Activated CD4-positive, alpha-beta T cell treated with anti-CD3 and anti-CD28 coated beads for 36 hours (primary cell): ENCODE results near the gene RAB11FIP4. TPM values are rescaled to one million over a fixed set of nuclear protein-coding genes. Genes with fewer than 3 reads are reported as not detected.

Experiments used
- ATAC-seq: fragments of 200-7000 bp; cut with Tn5 transposase; one replicate; pipeline ENCODE4 v1.10.0; 2021; ENCODE audit warnings: mild to moderate bottlenecking, moderate library complexity
- CTCF ChIA-PET: fragments of 350-600 bp; sonication (Branson Sonifier 250); formaldehyde crosslinking; loops from one replicate; lab custom pipeline; 2021; ENCODE audit warnings: antibody characterized with exemption; lab: Charles Lee
- POLR2A ChIA-PET: fragments of 350-600 bp; sonication (Branson Sonifier 250); formaldehyde crosslinking; loops from one replicate; lab custom pipeline; 2021; ENCODE audit warnings: antibody characterized with exemption, inconsistent platforms; lab: Charles Lee
- DNase-seq: peaks from one replicate; pipeline ENCODE4 v3.0.0-alpha.2; 2020
- H3K27ac Mint-ChIP-seq: one replicate; pipeline ENCODE4 v1.8.0; 2021; ENCODE audit warnings: mixed read lengths
- H3K27me3 Mint-ChIP-seq: one replicate; pipeline ENCODE4 v1.8.0; 2021; ENCODE audit warnings: mixed read lengths
- H3K36me3 Mint-ChIP-seq: one replicate; pipeline ENCODE4 v1.8.0; 2021; ENCODE audit warnings: low read depth, mixed read lengths
- H3K4me1 Mint-ChIP-seq: one replicate; pipeline ENCODE4 v1.8.0; 2021; ENCODE audit warnings: mixed read lengths
- H3K4me3 Mint-ChIP-seq: one replicate; pipeline ENCODE4 v1.8.0; 2021; ENCODE audit warnings: mild to moderate bottlenecking, moderate library complexity, mixed read lengths
- H3K9me3 Mint-ChIP-seq: one replicate; pipeline ENCODE4 v1.8.0; 2021; ENCODE audit warnings: low read depth, mixed read lengths
- intact Hi-C, 2 experiments: fragments of 100-400 bp; cut with DNase I in 1 of 2; cut with micrococcal nuclease in 1 of 2; formaldehyde crosslinking; loops; one replicate each; pipeline versions ENCODE4 v1.14.2 to v1.15.1; 2022 to 2024; cut with DNase I, micrococcal nuclease
- total RNA-seq, 2 experiments: library from RNA; stranded (reverse); gene quantifications; one replicate each; pipeline ENCODE4 v1.2.3, GENCODE V29; 2021

RAB11FIP4 gene
- total RNA-seq, 2 experiments from 2014 or later: 30.3 to 41.4 TPM

- Mint-ChIP-seq H3K27me3 (no peaks in the 10 kb centered on the region), H3K9me3 (no peaks in the 10 kb centered on the region), H3K27ac (no peak overlapping the region), H3K4me1 (no peaks in the 10 kb centered on the region), H3K4me3 (no peak overlapping the region), H3K36me3 (no peaks in the 10 kb centered on the region)
- ChIA-PET POLR2A (no interaction called here), CTCF (interaction anchor here (0.6 kb wide), 1 partner anchor 479 kb away, joined by 3 read pairs; no protein-coding TSS in a partner anchor)
- DNase-seq (no peak), ATAC-seq (no peak)
- intact Hi-C loops: no loop called here
These were observed 61.2 kb downstream of the RAB11FIP4 start for GRCh38 chr17:31452561-31453110.

- ChIA-PET POLR2A (no interaction called here), CTCF (no interaction called here)
- H3K4me3 Mint-ChIP-seq: no peak overlapping the region
- intact Hi-C loops: no loop called here
- no peak overlapping the region for H3K27ac Mint-ChIP-seq
- H3K4me1 Mint-ChIP-seq: no peaks in the 10 kb centered on the region
- H3K27me3 Mint-ChIP-seq: no peaks in the 10 kb centered on the region
- no peak for DNase-seq
- H3K36me3 Mint-ChIP-seq: no peaks in the 10 kb centered on the region
- H3K9me3 Mint-ChIP-seq: no peaks in the 10 kb centered on the region
- no peak for ATAC-seq
These were observed 62.4 kb downstream of the RAB11FIP4 start for GRCh38 chr17:31453896-31454295.

- H3K4me1 Mint-ChIP-seq: no peaks in the 10 kb centered on the region
- no peaks in the 10 kb centered on the region for H3K9me3 Mint-ChIP-seq
- CTCF ChIA-PET: interaction anchor here (0.6 to 1.3 kb wide), 2 partner anchors 8 to 20 kb away, joined by 3 to 4 read pairs; no protein-coding TSS in a partner anchor
- H3K27me3 Mint-ChIP-seq: no peaks in the 10 kb centered on the region
- H3K27ac Mint-ChIP-seq: no peak overlapping the region
- intact Hi-C loops: no loop called here
- POLR2A ChIA-PET: no interaction called here
- no peak overlapping the region for H3K4me3 Mint-ChIP-seq
- DNase-seq: no peak
- no peak for ATAC-seq
- no peaks in the 10 kb centered on the region for H3K36me3 Mint-ChIP-seq
These were observed 65.3 kb downstream of the RAB11FIP4 start for GRCh38 chr17:31456814-31457213.

DNA sequence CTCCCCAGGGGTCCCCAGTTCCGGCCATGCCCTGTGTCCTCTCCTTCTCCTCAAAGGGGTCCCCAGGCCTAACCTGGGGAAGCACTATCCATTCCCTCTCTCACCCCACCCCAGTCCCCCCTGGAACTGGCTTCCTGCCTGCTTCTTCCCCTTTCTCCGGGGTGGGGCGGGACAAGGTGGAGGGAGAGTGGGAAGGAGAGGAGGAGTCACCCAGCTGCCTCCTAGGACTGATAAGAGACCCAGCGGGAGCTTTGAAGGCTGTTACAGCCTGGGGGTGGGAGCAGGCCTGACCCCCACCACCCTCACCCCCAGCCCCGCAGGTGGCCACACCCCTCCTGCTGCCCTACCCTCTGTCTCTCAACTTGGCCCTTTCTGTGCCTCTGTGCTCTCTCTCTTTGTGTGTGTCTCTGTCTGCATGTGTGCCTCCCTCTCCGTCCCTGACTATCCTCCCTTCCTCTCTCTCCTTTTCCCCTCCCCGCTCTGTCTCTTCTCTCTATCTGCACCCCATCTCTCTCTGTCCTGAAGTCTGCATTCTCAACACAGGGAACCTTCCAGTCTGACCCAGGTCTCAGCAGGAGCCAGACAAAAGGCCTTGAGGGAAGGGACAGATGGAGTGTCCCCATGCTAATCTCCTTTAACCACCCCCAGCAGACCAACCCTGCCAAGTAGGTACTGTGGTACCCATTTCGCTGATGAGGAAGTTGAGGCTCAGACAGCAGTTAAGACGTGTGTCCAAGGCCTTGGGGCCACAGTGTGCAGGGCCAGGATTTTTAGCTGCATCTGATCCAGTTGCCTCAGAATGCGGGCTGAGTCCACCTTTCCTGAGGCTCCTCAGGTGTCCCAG lies 66.1 kb downstream of the RAB11FIP4 start:
- ChIA-PET CTCF (no interaction called here), POLR2A (no interaction called here)
- no peaks in the 10 kb centered on the region for H3K27me3 Mint-ChIP-seq
- H3K4me3 Mint-ChIP-seq: no peak overlapping the region
- no peaks in the 10 kb centered on the region for H3K4me1 Mint-ChIP-seq
- H3K9me3 Mint-ChIP-seq: no peaks in the 10 kb centered on the region
- H3K36me3 Mint-ChIP-seq: no peaks in the 10 kb centered on the region
- H3K27ac Mint-ChIP-seq: no peak overlapping the region
- intact Hi-C loops: no loop called here
- ATAC-seq (no peak), DNase-seq (no peak)

DNA sequence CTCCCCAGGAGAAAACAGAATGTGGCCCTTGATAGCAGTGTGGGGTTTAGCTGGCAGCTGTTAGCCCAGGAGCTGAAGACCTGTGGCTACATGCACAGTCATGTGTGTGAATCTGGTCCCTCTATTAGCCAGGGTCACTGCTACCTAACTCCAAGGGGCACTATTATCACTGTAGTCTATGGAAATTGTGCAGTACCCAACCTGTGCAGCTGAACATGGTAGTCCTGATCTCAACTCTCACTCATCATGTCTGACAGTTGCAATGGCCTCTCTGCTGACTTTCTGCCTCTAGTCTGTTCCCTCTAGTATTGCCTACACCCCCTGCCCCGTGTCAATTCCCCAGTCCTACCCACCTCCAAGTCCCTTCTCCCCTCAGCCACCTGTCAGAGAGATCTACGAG lies 67.4 kb downstream of the RAB11FIP4 start:
- Mint-ChIP-seq H3K9me3 (no peaks in the 10 kb centered on the region), H3K4me3 (no peak overlapping the region), H3K27ac (no peak overlapping the region), H3K27me3 (no peaks in the 10 kb centered on the region), H3K36me3 (no peaks in the 10 kb centered on the region), H3K4me1 (no peaks in the 10 kb centered on the region)
- no peak for DNase-seq
- POLR2A ChIA-PET: no interaction called here
- CTCF ChIA-PET: no interaction called here
- ATAC-seq: no peak
- intact Hi-C loops: no loop called here

GRCh38 chr17:31459716-31460115 lies 68.2 kb downstream of the RAB11FIP4 start:
- Mint-ChIP-seq H3K27ac (no peak overlapping the region), H3K4me3 (no peak overlapping the region), H3K4me1 (no peaks in the 10 kb centered on the region), H3K36me3 (no peaks in the 10 kb centered on the region), H3K27me3 (no peaks in the 10 kb centered on the region), H3K9me3 (no peaks in the 10 kb centered on the region)
- CTCF ChIA-PET: interaction anchor here (0.6 kb wide), 1 partner anchor 178 kb away, joined by 3 read pairs; no protein-coding TSS in a partner anchor
- POLR2A ChIA-PET: no interaction called here
- DNase-seq (no peak), ATAC-seq (no peak)
- intact Hi-C loops: no loop called here

DNA sequence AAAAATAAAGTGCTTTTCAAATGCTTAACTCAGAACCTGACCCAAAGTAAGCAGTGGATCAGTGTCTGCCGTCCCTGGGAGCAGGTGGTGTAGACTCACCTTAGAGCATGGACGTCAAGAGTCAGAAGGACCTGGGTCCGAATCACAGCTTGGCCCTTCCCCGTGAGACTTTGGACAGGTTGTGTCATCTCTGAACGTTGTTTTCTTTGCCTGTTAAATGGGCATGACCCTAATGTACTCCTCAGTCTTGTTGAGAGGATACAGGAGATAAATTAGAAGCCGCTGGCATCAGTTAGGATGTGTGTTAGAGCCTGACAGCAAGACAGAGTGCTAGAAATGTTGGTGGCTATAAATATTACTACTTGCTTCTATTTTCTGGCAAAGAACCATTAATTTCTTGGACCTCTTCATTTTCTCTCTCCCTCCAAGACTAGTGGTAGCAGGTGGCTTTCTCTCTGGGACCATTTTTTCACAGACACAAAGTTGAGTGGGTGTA lies 68.8 kb downstream of the RAB11FIP4 start:
- intact Hi-C loops: no loop called here
- H3K36me3 Mint-ChIP-seq: no peaks in the 10 kb centered on the region
- ATAC-seq (no peak), DNase-seq (no peak)
- ChIA-PET POLR2A (interaction anchor here (0.6 kb wide), 2 partner anchors 81 to 415 kb away, joined by 5 to 9 read pairs; no protein-coding TSS in a partner anchor), CTCF (interaction anchor here (0.7 kb wide), 1 partner anchor 135 kb away, joined by 4 read pairs; no protein-coding TSS in a partner anchor)
- no peaks in the 10 kb centered on the region for H3K27me3 Mint-ChIP-seq
- H3K4me3 Mint-ChIP-seq: no peak overlapping the region
- H3K27ac Mint-ChIP-seq: no peak overlapping the region
- H3K9me3 Mint-ChIP-seq: no peaks in the 10 kb centered on the region
- no peaks in the 10 kb centered on the region for H3K4me1 Mint-ChIP-seq

DNA sequence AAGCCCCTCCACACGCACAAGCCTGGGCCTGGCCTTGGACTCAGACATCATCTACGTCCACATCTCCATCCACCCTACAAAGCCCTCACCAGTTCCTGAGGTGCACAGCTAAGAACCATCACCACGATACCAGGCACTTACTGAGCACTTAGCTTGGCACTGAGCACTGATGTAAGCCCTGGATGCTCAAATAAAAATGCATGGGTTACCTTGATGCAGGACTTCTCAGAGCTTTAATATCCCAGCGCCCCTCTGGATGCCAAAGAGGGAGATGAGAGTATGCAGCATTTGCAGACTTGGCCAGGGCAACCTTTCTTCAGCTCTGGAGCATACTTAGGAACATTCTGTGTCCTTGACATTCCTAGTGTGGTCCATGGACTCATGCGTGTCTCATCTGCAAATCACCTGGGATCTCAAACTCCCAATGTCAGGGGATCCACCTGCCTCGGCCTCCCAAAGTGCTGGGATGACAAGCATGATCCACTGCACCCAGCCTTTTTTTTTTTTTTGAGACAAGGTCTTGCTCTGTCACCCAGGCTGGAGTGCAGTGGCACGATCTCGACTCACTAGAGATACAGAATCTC lies 69.8 kb downstream of the RAB11FIP4 start:
- no peak overlapping the region for H3K4me3 Mint-ChIP-seq
- no peaks in the 10 kb centered on the region for H3K36me3 Mint-ChIP-seq
- DNase-seq: no peak
- POLR2A ChIA-PET: no interaction called here
- H3K27me3 Mint-ChIP-seq: no peaks in the 10 kb centered on the region
- intact Hi-C loops: no loop called here
- H3K9me3 Mint-ChIP-seq: no peaks in the 10 kb centered on the region
- no peaks in the 10 kb centered on the region for H3K4me1 Mint-ChIP-seq
- ATAC-seq: no peak
- CTCF ChIA-PET: interaction anchor here (0.6 to 1.4 kb wide), 3 partner anchors 13 to 405 kb away, joined by 3 read pairs; no protein-coding TSS in a partner anchor
- no peak overlapping the region for H3K27ac Mint-ChIP-seq

DNA sequence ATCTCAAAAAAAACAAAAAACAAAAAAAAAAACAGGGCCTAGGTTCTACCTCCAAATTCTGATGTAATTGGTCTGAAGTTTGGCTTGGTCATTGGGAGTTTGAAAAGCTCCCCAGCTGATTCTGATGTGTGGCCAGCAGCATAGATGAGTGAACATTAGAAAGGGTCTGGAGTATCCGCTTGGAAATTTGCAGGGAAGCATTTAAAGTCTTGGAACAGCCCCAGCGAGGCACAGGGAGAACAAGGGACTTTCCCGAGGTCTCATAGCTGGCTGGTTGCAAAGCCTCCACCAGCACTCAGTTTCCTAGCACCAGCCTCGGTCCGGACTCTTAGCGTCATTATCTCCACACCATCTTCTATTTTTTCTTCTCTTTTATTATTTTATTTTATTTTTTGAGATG lies 70.8 kb downstream of the RAB11FIP4 start:
- CTCF ChIA-PET: interaction anchor here (0.6 to 1.6 kb wide), 4 partner anchors 14 to 63 kb away, joined by 3 to 7 read pairs (median 3); no protein-coding TSS in a partner anchor
- no peaks in the 10 kb centered on the region for H3K36me3 Mint-ChIP-seq
- H3K27me3 Mint-ChIP-seq: no peaks in the 10 kb centered on the region
- no peaks in the 10 kb centered on the region for H3K9me3 Mint-ChIP-seq
- no peak for DNase-seq
- no peak overlapping the region for H3K4me3 Mint-ChIP-seq
- no peak overlapping the region for H3K27ac Mint-ChIP-seq
- intact Hi-C loops: no loop called here
- H3K4me1 Mint-ChIP-seq: no peaks in the 10 kb centered on the region
- POLR2A ChIA-PET: interaction anchor here (0.6 kb wide), 2 partner anchors 80 to 272 kb away, joined by 3 to 5 read pairs; no protein-coding TSS in a partner anchor
- ATAC-seq: no peak

- no peak overlapping the region for H3K4me3 Mint-ChIP-seq
- CTCF ChIA-PET: interaction anchor here (0.9 to 1.3 kb wide), 2 partner anchors 59 to 377 kb away, joined by 3 read pairs; no protein-coding TSS in a partner anchor
- no peak overlapping the region for H3K27ac Mint-ChIP-seq
- no peaks in the 10 kb centered on the region for H3K27me3 Mint-ChIP-seq
- intact Hi-C loops: no loop called here
- H3K9me3 Mint-ChIP-seq: no peaks in the 10 kb centered on the region
- POLR2A ChIA-PET: no interaction called here
- DNase-seq: no peak
- ATAC-seq: no peak
- peaks cover 4% of the 10 kb centered on the region for H3K4me1 Mint-ChIP-seq
- H3K36me3 Mint-ChIP-seq: no peaks in the 10 kb centered on the region
These were observed 74.8 kb downstream of the RAB11FIP4 start for GRCh38 chr17:31466096-31466760.
